K562 (cell line): ENCODE data around the gene SMARCD2. TPM values are rescaled to one million over a fixed set of nuclear protein-coding genes. Genes with fewer than 3 reads are reported as not detected.

Source experiments
- HOXB6 ChIP-seq: fragments of 250-450 bp; sonication (Bioruptor Pico); IDR thresholded peaks from 2 replicates; pipeline ENCODE4 v1.5.1; 2022; ENCODE audit warnings: mild to moderate bottlenecking, borderline replicate concordance
- MYNN ChIP-seq, 2 experiments: sonication (generic); formaldehyde crosslinking in 1 of 2; IDR thresholded peaks; 2 replicates each; pipeline versions ENCODE4 v1.5.0 to v1.6.1; 2016 to 2020; ENCODE audit warnings: antibody characterized with exemption in 1 of 2, missing genetic modification reagents in 1 of 2
- PHF21A ChIP-seq: fragments of 450-650 bp; IDR thresholded peaks from 2 replicates; pipeline ENCODE4 v1.6.1; 2017; ENCODE audit warnings: low read depth, borderline replicate concordance
- SIN3A ChIP-seq, 2 experiments: fragments of 150-350 bp in 1 of 2; IDR thresholded peaks; 2 replicates each; pipeline ENCODE4 v1.6.1; 2011 to 2016; ENCODE audit warnings: borderline replicate concordance in 2 of 2, low read depth in 2 of 2, low read length in 2 of 2, mild to moderate bottlenecking in 2 of 2, moderate library complexity in 2 of 2; ENCODE audit not compliant: control insufficient read depth in 1 of 2
- ZNF143 ChIP-seq: sonication (generic); formaldehyde crosslinking; IDR thresholded peaks from 2 replicates; pipeline ENCODE4 v1.9.0; 2022; ENCODE audit warnings: mild to moderate bottlenecking, missing genetic modification reagents
- polyA plus RNA-seq, 8 experiments: library from polyadenylated mRNA; depleted of rRNA in 4 of 8; stranded (reverse) in 5 of 8; unstranded in 3 of 8; fragments of >200 nt; fragmentation: Nextera tagmentation in 2 of 8; fragmentation: Illumina TruSeq in 1 of 8; extraction: Ambion mirVana in 2 of 8; extraction: Trizol in 1 of 8; gene quantifications; 2 replicates each; pipeline versions ENCODE4 v1.2.1 to v1.2.3, GENCODE V29; 2011 to 2014; ENCODE audit warnings: inconsistent platforms in 1 of 8, missing spikeins in 1 of 8
- total RNA-seq, 7 experiments: library from RNA; depleted of rRNA in 6 of 7; stranded (reverse); fragments of >200 nt in 6 of 7; fragmentation: Illumina TruSeq in 2 of 7; extraction: Trizol in 2 of 7; gene quantifications; 2 replicates each; pipeline versions ENCODE4 v1.2.1 to v1.2.3, GENCODE V29; 2011 to 2021; ENCODE audit warnings: low replicate concordance in 1 of 7
- TF ChIP-seq, protein P1 (sequence below): sonication (generic); formaldehyde crosslinking; IDR thresholded peaks from 2 replicates; pipeline ENCODE4 v1.8.1; 2023; ENCODE audit warnings: mild to moderate bottlenecking, missing genetic modification reagents
- TF ChIP-seq, protein P2 (sequence below), 3 experiments: fragments of 200-800 bp in 1 of 3; sonication (Bioruptor generic) in 1 of 3; sonication (generic) in 1 of 3; formaldehyde crosslinking in 1 of 3; IDR thresholded peaks; 2 replicates each; pipeline versions ENCODE4 v1.6.1 to v1.8.0; 2016 to 2022; ENCODE audit warnings: mild to moderate bottlenecking in 2 of 3, missing compliant biosample characterization in 2 of 3, missing genetic modification characterization in 2 of 3, missing genetic modification reagents in 1 of 3

SMARCD2 gene
- total and polyA plus RNA-seq, 9 of the 15 experiments (the other 6 are each of a cell fraction or from before 2014, with no cell fraction given): 1.7 to 114 (median 90.3) TPM

DNA sequence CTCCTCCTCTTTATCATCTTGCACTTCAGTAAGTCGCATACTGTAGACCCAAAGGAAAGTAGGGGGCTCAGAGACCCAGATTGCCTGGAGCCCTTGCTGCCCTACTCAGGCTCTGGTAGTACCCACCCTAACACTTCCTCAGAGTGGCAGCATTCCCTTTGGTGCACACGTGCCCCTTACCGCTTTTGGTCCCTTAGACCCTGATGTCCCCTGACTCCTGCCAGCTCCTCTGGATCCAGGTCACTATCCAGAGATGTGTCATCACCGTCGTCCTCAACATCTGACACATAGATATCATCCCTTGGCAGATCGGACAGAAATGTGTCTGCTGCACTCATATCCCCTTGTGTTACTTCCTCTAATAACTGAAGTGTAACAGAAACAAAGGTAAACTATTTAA is 20.7 kb downstream of the SMARCD2 start (continued):
- TF ChIP-seq, protein P1, sequence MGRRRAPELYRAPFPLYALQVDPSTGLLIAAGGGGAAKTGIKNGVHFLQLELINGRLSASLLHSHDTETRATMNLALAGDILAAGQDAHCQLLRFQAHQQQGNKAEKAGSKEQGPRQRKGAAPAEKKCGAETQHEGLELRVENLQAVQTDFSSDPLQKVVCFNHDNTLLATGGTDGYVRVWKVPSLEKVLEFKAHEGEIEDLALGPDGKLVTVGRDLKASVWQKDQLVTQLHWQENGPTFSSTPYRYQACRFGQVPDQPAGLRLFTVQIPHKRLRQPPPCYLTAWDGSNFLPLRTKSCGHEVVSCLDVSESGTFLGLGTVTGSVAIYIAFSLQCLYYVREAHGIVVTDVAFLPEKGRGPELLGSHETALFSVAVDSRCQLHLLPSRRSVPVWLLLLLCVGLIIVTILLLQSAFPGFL (CRISPR knock-in tag): no peak
- no peak for TF ChIP-seq PHF21A
- TF ChIP-seq, protein P2, sequence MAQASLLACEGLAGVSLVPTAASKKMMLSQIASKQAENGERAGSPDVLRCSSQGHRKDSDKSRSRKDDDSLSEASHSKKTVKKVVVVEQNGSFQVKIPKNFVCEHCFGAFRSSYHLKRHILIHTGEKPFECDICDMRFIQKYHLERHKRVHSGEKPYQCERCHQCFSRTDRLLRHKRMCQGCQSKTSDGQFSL (CRISPR knock-in tag; IDR thresholded peaks at IDR 0.05): no peak
- TF ChIP-seq, protein P2 (tag; IDR thresholded peaks at IDR 0.05): no peak
- TF ChIP-seq SIN3A (IDR thresholded peaks at IDR 0.05; ENCODE audit: borderline replicate concordance in 2 of 2, control insufficient read depth in 1 of 2, low read depth in 2 of 2, low read length in 2 of 2): no peak
- no peak for TF ChIP-seq HOXB6 (CRISPR knock-in tag)
- no peak for TF ChIP-seq ZNF143 (CRISPR knock-in tag)
- 0 out of 2 replicates have a peak, but pooled peaks have one; percentile 5 for TF ChIP-seq MYNN (IDR thresholded peaks at IDR 0.05)
- no peak for TF ChIP-seq MYNN (CRISPR knock-in tag; IDR thresholded peaks at IDR 0.05)
